HepG2 (cell line): ENCODE data around the gene WDR70.

Source experiments
- CHD2 ChIP-seq: IDR thresholded peaks from 2 replicates; pipeline ENCODE4 v1.6.1; 2011; ENCODE audit warnings: low read depth, low read length, improper control_type of control experiment
- FOXK1 ChIP-seq: sonication (generic); formaldehyde crosslinking; IDR thresholded peaks from 2 replicates; pipeline ENCODE4 v1.4.0; 2020; ENCODE audit warnings: low read depth, missing genetic modification reagents, borderline replicate concordance
- HNRNPL ChIP-seq: fragments of 200-400 bp; formaldehyde crosslinking; IDR thresholded peaks from 2 replicates; pipeline ENCODE4 v1.6.1; 2017; ENCODE audit warnings: mild to moderate bottlenecking, low read depth, low read length
- KLF16 ChIP-seq, 2 experiments: sonication (generic) in 1 of 2; formaldehyde crosslinking in 1 of 2; IDR thresholded peaks; 2 replicates each; pipeline versions ENCODE4 v1.6.1 to v1.8.0; 2016 to 2023; ENCODE audit warnings: missing genetic modification reagents in 2 of 2, missing compliant biosample characterization in 1 of 2
- MXI1 ChIP-seq: IDR thresholded peaks from 3 replicates; pipeline ENCODE4 v1.6.1; 2012; ENCODE audit warnings: low read depth, low read length, inconsistent platforms, borderline replicate concordance
- NFE2L2 ChIP-seq: fragments of 150-350 bp; IDR thresholded peaks from 2 replicates; pipeline ENCODE4 v1.6.1; 2014; ENCODE audit warnings: low read length
- RAD51 ChIP-seq: fragments of 450-650 bp; IDR thresholded peaks from 2 replicates; pipeline ENCODE4 v1.6.1; 2016; ENCODE audit warnings: borderline replicate concordance
- RBAK ChIP-seq: sonication (generic); formaldehyde crosslinking; IDR thresholded peaks from 2 replicates; pipeline ENCODE4 v1.5.1; 2020; ENCODE audit warnings: mild to moderate bottlenecking, missing genetic modification reagents
- TOE1 ChIP-seq: sonication (generic); formaldehyde crosslinking; IDR thresholded peaks from 2 replicates; pipeline ENCODE4 v1.4.0; 2020; ENCODE audit warnings: mild to moderate bottlenecking, missing genetic modification reagents
- ZKSCAN5 ChIP-seq: sonication (generic); formaldehyde crosslinking; IDR thresholded peaks from 2 replicates; pipeline ENCODE4 v1.5.1; 2020; ENCODE audit warnings: mild to moderate bottlenecking, missing genetic modification reagents
- ZSCAN20 ChIP-seq: sonication (generic); formaldehyde crosslinking; IDR thresholded peaks from 2 replicates; pipeline ENCODE4 v1.4.0; 2020; ENCODE audit warnings: missing genetic modification reagents, mild to moderate bottlenecking, borderline replicate concordance
- TF ChIP-seq, protein P1 (sequence below), 2 experiments: sonication (generic) in 1 of 2; formaldehyde crosslinking in 1 of 2; IDR thresholded peaks; 2 replicates each; pipeline versions ENCODE4 v1.5.1 to v1.6.1; 2011 to 2020; ENCODE audit warnings: borderline replicate concordance in 1 of 2, low read depth in 1 of 2, low read length in 1 of 2, mild to moderate bottlenecking in 1 of 2, missing genetic modification reagents in 1 of 2, moderate library complexity in 1 of 2
- TF ChIP-seq, protein P2 (sequence below): IDR thresholded peaks from 2 replicates; pipeline ENCODE4 v1.6.1; 2016
- TF ChIP-seq, protein P3 (sequence below): sonication (generic); formaldehyde crosslinking; IDR thresholded peaks from 2 replicates; pipeline ENCODE4 v1.5.0; 2020; ENCODE audit warnings: mild to moderate bottlenecking, missing genetic modification reagents, moderate library complexity

DNA sequence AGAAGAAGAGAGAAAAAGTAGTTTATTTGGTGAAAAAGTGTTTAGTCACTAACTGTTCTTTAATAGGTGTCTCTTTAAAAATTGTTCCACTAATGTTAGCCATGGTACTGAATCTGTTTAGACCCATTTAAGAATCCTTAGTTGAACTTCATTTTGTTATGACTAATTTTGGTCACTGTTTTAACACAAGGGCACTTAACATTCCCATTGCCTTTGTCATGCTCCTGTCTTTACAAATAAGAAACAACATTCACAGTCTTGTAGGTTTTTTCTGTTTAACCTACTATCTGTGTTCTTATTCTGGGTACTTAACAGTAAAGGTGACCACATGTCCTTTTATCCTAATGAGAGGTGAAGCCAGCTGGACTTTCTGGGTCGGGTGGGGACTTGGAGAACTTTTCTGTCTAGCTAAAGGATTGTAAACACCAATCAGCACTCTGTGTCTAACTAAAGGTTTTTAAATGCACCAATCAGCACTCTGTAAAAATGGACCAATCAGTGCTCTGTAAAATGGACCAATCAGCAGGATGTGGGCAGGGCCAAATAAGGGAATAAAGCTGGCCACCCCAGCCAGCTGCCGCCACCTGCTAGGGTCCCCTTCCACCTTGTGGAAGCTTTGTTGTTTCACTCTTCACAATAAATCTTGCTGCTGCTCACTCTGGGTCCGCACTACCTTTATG lies 116.7 kb downstream of the WDR70 start:
- no peak for TF ChIP-seq RAD51
- no peak for TF ChIP-seq HNRNPL
- TF ChIP-seq, protein P1, sequence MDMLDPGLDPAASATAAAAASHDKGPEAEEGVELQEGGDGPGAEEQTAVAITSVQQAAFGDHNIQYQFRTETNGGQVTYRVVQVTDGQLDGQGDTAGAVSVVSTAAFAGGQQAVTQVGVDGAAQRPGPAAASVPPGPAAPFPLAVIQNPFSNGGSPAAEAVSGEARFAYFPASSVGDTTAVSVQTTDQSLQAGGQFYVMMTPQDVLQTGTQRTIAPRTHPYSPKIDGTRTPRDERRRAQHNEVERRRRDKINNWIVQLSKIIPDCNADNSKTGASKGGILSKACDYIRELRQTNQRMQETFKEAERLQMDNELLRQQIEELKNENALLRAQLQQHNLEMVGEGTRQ (IDR thresholded peaks at IDR 0.05; ENCODE audit: low read depth, low read length), result no peak
- TF ChIP-seq, protein P1 (CRISPR knock-in tag; IDR thresholded peaks at IDR 0.05; ENCODE audit: borderline replicate concordance), result no peak
- no peak for TF ChIP-seq RBAK
- TF ChIP-seq, protein P2, sequence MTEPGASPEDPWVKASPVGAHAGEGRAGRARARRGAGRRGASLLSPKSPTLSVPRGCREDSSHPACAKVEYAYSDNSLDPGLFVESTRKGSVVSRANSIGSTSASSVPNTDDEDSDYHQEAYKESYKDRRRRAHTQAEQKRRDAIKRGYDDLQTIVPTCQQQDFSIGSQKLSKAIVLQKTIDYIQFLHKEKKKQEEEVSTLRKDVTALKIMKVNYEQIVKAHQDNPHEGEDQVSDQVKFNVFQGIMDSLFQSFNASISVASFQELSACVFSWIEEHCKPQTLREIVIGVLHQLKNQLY (CRISPR knock-in tag), result no peak
- TF ChIP-seq KLF16 (CRISPR knock-in tag; IDR thresholded peaks at IDR 0.05), result no peak
- no peak for TF ChIP-seq TOE1 (CRISPR knock-in tag)
- no peak for TF ChIP-seq MXI1
- no peak for TF ChIP-seq NFE2L2
- TF ChIP-seq, protein P3, sequence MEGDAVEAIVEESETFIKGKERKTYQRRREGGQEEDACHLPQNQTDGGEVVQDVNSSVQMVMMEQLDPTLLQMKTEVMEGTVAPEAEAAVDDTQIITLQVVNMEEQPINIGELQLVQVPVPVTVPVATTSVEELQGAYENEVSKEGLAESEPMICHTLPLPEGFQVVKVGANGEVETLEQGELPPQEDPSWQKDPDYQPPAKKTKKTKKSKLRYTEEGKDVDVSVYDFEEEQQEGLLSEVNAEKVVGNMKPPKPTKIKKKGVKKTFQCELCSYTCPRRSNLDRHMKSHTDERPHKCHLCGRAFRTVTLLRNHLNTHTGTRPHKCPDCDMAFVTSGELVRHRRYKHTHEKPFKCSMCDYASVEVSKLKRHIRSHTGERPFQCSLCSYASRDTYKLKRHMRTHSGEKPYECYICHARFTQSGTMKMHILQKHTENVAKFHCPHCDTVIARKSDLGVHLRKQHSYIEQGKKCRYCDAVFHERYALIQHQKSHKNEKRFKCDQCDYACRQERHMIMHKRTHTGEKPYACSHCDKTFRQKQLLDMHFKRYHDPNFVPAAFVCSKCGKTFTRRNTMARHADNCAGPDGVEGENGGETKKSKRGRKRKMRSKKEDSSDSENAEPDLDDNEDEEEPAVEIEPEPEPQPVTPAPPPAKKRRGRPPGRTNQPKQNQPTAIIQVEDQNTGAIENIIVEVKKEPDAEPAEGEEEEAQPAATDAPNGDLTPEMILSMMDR, result no peak
- TF ChIP-seq ZKSCAN5 (CRISPR knock-in tag), result no peak
- TF ChIP-seq ZSCAN20, result no peak
- no peak for TF ChIP-seq CHD2
- TF ChIP-seq FOXK1 (CRISPR knock-in tag), result no peak
